Neural cell (in vitro differentiated cells): ENCODE measurements around the gene NRP2.

Experiments used
- CTCF ChIP-seq: fragments of 450-650 bp; IDR thresholded peaks from 2 replicates; pipeline ENCODE4 v1.5.1; 2014; ENCODE audit warnings: antibody characterized with exemption, mild to moderate bottlenecking, moderate library complexity; ENCODE audit not compliant: poor library complexity, severe bottlenecking
- EP300 ChIP-seq: fragments of 450-650 bp; conservative IDR thresholded peaks from 2 replicates; pipeline ENCODE4 v1.6.1; 2014; ENCODE audit warnings: antibody characterized with exemption, mild to moderate bottlenecking, moderate library complexity; ENCODE audit not compliant: poor library complexity, severe bottlenecking
- EZH2 ChIP-seq: fragments of 200-600, 300-800 bp; shearing (Covaris generic), sonication (generic); IDR thresholded peaks from 2 replicates; pipeline ENCODE4 v1.6.1; 2014; ENCODE audit warnings: antibody characterized with exemption, low read length, borderline replicate concordance, mild to moderate bottlenecking; ENCODE audit not compliant: insufficient read depth, poor library complexity, severe bottlenecking
- REST ChIP-seq: IDR thresholded peaks from 2 replicates; pipeline ENCODE4 v1.6.1; 2012; ENCODE audit warnings: borderline replicate concordance
- TAF1 ChIP-seq: IDR thresholded peaks from 2 replicates; pipeline ENCODE4 v1.6.1; 2012; ENCODE audit warnings: low read depth

- no peak for TF ChIP-seq CTCF
- TF ChIP-seq TAF1, result no peak
- TF ChIP-seq EZH2, result no peak
- TF ChIP-seq REST, result no peak
- TF ChIP-seq EP300, result no peak
Observed at GRCh38 chr2:205650931-205651330, 31.4 kb upstream of the NRP2 start.
